ENCODE results near the gene NR1D2.

Gene NR1D2

GRCh38 chr3:23945913-23946687 is 1.0 kb downstream of the NR1D2 start (continued):
- no peak for TF ChIP-seq ZNF19 (tag by site-specific recombination; IDR thresholded peaks at IDR 0.05; ENCODE audit: low read depth)
- TF ChIP-seq ZNF624 (tag by site-specific recombination; IDR thresholded peaks at IDR 0.05) = no peak
- TF ChIP-seq MYNN (tag by site-specific recombination; IDR thresholded peaks at IDR 0.05; ENCODE audit: borderline replicate concordance) = no peak
- no peak for TF ChIP-seq ZNF529 (tag by site-specific recombination; IDR thresholded peaks at IDR 0.05; ENCODE audit: insufficient replicate concordance)
- TF ChIP-seq ZNF514 (tag by site-specific recombination; IDR thresholded peaks at IDR 0.05) = no peak
- TF ChIP-seq, protein P1, sequence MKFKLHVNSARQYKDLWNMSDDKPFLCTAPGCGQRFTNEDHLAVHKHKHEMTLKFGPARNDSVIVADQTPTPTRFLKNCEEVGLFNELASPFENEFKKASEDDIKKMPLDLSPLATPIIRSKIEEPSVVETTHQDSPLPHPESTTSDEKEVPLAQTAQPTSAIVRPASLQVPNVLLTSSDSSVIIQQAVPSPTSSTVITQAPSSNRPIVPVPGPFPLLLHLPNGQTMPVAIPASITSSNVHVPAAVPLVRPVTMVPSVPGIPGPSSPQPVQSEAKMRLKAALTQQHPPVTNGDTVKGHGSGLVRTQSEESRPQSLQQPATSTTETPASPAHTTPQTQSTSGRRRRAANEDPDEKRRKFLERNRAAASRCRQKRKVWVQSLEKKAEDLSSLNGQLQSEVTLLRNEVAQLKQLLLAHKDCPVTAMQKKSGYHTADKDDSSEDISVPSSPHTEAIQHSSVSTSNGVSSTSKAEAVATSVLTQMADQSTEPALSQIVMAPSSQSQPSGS (tag by site-specific recombination; IDR thresholded peaks at IDR 0.05; ENCODE audit: low read depth) = peak; percentile 29; the same call in 1 of the 2 replicates
- TF ChIP-seq SCRT1 (tag by site-specific recombination; IDR thresholded peaks at IDR 0.05; ENCODE audit: borderline replicate concordance) = no peak
- TF ChIP-seq PRDM10 (tag by site-specific recombination; IDR thresholded peaks at IDR 0.05) = peak; percentile 82
- no peak for TF ChIP-seq ZNF221 (tag by site-specific recombination; IDR thresholded peaks at IDR 0.05; ENCODE audit: borderline replicate concordance)
- TF ChIP-seq, protein P2, sequence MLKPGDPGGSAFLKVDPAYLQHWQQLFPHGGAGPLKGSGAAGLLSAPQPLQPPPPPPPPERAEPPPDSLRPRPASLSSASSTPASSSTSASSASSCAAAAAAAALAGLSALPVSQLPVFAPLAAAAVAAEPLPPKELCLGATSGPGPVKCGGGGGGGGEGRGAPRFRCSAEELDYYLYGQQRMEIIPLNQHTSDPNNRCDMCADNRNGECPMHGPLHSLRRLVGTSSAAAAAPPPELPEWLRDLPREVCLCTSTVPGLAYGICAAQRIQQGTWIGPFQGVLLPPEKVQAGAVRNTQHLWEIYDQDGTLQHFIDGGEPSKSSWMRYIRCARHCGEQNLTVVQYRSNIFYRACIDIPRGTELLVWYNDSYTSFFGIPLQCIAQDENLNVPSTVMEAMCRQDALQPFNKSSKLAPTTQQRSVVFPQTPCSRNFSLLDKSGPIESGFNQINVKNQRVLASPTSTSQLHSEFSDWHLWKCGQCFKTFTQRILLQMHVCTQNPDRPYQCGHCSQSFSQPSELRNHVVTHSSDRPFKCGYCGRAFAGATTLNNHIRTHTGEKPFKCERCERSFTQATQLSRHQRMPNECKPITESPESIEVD (tag by site-specific recombination; IDR thresholded peaks at IDR 0.05) = no peak
- no peak for TF ChIP-seq ZNF133 (tag by site-specific recombination; IDR thresholded peaks at IDR 0.05)
- no peak for TF ChIP-seq ZNF239 (tag by site-specific recombination; IDR thresholded peaks at IDR 0.05)
- peak; percentile 81 for TF ChIP-seq IKZF3 (tag by site-specific recombination; IDR thresholded peaks at IDR 0.05)
- no peak for TF ChIP-seq ZNF530 (tag by site-specific recombination; IDR thresholded peaks at IDR 0.05; ENCODE audit: low read depth)
- TF ChIP-seq ZNF157 (tag by site-specific recombination; IDR thresholded peaks at IDR 0.05) = no peak
- peak; percentile 99 for TF ChIP-seq MZF1 (tag by site-specific recombination; IDR thresholded peaks at IDR 0.05; ENCODE audit: borderline replicate concordance)
- TF ChIP-seq WT1 (tag by site-specific recombination; IDR thresholded peaks at IDR 0.05) = peak; percentile 62; the same call in 1 of the 2 replicates
- no peak for TF ChIP-seq ZNF548 (tag by site-specific recombination; IDR thresholded peaks at IDR 0.05)
- 0 out of 2 replicates have a peak, but pooled peaks have one; percentile 47 for TF ChIP-seq ZNF837 (tag by site-specific recombination; IDR thresholded peaks at IDR 0.05)
- peak; percentile 58; the same call in 1 of the 2 replicates for TF ChIP-seq ZBTB6 (tag by site-specific recombination; IDR thresholded peaks at IDR 0.05)
- no peak for TF ChIP-seq ZSCAN23 (tag by site-specific recombination; IDR thresholded peaks at IDR 0.05)
- no peak for TF ChIP-seq ZNF302 (tag by site-specific recombination; IDR thresholded peaks at IDR 0.05; ENCODE audit: low read depth)
- TF ChIP-seq ZNF274 (IDR thresholded peaks at IDR 0.05; ENCODE audit: low read length) = no peak
- TF ChIP-seq ZNF274 (tag by site-specific recombination; IDR thresholded peaks at IDR 0.05; ENCODE audit: borderline replicate concordance) = no peak
- TF ChIP-seq YY2 (tag by site-specific recombination; IDR thresholded peaks at IDR 0.05) = no peak
- TF ChIP-seq, protein P3, sequence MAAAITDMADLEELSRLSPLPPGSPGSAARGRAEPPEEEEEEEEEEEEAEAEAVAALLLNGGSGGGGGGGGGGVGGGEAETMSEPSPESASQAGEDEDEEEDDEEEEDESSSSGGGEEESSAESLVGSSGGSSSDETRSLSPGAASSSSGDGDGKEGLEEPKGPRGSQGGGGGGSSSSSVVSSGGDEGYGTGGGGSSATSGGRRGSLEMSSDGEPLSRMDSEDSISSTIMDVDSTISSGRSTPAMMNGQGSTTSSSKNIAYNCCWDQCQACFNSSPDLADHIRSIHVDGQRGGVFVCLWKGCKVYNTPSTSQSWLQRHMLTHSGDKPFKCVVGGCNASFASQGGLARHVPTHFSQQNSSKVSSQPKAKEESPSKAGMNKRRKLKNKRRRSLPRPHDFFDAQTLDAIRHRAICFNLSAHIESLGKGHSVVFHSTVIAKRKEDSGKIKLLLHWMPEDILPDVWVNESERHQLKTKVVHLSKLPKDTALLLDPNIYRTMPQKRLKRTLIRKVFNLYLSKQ (tag by site-specific recombination; IDR thresholded peaks at IDR 0.05; ENCODE audit: borderline replicate concordance) = no peak
- TF ChIP-seq, protein P4, sequence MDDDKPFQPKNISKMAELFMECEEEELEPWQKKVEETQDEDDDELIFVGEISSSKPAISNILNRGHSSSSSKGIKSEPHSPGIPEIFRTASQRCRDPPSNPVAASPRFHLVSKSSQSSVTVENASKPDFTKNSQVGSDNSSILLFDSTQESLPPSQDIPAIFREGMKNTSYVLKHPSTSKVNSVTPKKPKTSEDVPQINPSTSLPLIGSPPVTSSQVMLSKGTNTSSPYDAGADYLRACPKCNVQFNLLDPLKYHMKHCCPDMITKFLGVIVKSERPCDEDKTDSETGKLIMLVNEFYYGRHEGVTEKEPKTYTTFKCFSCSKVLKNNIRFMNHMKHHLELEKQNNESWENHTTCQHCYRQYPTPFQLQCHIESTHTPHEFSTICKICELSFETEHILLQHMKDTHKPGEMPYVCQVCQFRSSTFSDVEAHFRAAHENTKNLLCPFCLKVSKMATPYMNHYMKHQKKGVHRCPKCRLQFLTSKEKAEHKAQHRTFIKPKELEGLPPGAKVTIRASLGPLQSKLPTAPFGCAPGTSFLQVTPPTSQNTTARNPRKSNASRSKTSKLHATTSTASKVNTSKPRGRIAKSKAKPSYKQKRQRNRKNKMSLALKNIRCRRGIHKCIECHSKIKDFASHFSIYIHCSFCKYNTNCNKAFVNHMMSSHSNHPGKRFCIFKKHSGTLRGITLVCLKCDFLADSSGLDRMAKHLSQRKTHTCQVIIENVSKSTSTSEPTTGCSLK (tag by site-specific recombination; IDR thresholded peaks at IDR 0.05) = no peak

Data from HEK293 (cell line).